ENCODE results near the gene POLA1.

The POLA1 gene

DNA sequence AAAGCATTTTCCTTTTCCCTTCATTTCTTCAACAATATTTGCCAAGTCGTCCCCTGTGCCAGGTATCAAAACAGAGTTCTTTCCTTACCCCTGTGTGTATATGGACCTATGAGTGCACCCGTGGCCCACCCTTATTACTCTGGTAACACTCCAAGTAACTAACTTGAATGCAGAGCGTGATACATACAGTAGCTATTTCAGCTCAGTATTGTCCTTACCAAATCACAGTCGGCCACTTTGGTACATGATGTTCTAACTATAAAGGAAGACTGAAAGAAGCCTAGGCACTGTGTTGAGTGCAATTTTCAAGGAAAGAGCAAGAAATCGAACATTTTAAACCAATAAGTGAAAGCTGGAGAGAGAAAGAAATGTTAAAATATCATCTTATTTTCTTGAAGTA is 233.7 kb downstream of the POLA1 start:
- TF ChIP-seq, protein P1, sequence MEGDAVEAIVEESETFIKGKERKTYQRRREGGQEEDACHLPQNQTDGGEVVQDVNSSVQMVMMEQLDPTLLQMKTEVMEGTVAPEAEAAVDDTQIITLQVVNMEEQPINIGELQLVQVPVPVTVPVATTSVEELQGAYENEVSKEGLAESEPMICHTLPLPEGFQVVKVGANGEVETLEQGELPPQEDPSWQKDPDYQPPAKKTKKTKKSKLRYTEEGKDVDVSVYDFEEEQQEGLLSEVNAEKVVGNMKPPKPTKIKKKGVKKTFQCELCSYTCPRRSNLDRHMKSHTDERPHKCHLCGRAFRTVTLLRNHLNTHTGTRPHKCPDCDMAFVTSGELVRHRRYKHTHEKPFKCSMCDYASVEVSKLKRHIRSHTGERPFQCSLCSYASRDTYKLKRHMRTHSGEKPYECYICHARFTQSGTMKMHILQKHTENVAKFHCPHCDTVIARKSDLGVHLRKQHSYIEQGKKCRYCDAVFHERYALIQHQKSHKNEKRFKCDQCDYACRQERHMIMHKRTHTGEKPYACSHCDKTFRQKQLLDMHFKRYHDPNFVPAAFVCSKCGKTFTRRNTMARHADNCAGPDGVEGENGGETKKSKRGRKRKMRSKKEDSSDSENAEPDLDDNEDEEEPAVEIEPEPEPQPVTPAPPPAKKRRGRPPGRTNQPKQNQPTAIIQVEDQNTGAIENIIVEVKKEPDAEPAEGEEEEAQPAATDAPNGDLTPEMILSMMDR (IDR thresholded peaks at IDR 0.05; ENCODE audit: control insufficient read depth, insufficient read depth, low read depth, low read length, missing control alignments), result no peak
- no peak for DNase-seq (ENCODE audit: low read depth)
- no peak overlapping the region for H3K4me3 ChIP-seq (ENCODE audit: control insufficient read depth, low read depth, low read length)

DNA sequence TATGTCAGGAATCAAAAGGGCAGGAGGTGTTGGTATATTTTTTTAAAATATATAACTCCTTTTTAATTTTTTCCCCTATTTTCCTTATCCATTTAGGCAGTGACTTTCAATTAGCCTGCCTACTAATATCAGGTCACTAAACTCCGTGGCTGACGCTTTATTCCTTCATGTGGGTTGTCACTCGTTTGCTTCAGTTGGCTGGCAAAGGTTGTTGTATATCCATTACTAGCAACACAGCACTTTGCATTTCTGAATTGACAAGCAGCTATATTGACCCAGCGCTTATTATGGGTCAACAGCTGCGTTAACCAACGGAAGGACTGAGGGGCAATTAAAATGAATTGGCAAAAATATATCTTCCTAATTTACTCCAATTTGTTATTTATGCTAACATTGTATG is 234.4 kb downstream of the POLA1 start:
- TF ChIP-seq, protein P1 (IDR thresholded peaks at IDR 0.05; ENCODE audit: control insufficient read depth, insufficient read depth, low read depth, low read length, missing control alignments), result no peak
- no peak overlapping the region for H3K4me3 ChIP-seq (ENCODE audit: control insufficient read depth, low read depth, low read length)

DNA sequence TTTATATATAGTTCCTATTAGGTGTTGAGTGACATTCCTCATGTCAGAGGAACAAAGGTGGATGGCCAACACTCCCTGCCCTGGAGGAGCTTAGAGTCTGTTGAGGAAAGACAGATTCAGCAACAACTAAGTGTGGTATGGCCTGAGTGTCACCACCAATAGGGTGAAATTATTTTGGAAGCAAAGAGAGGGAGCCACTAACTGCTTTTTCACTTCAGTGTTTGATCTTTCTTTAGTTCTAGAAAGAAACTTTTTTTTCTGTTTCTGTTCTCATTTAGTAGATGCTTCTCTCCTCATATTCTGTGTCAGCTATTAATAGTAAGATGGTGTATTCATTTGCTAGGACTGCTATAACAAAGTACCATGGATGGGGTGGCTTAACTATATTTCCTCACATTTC is 240.6 kb downstream of the POLA1 start:
- DNase-seq (ENCODE audit: low read depth), result no peak
- H3K4me3 ChIP-seq (ENCODE audit: control insufficient read depth, low read depth, low read length), result no peak overlapping the region
- TF ChIP-seq, protein P1 (IDR thresholded peaks at IDR 0.05; ENCODE audit: control insufficient read depth, insufficient read depth, low read depth, low read length, missing control alignments), result no peak

More for the DNA sequence above, 234.4 kb downstream of the POLA1 start:
- no peak for DNase-seq (ENCODE audit: low read depth)

DNA sequence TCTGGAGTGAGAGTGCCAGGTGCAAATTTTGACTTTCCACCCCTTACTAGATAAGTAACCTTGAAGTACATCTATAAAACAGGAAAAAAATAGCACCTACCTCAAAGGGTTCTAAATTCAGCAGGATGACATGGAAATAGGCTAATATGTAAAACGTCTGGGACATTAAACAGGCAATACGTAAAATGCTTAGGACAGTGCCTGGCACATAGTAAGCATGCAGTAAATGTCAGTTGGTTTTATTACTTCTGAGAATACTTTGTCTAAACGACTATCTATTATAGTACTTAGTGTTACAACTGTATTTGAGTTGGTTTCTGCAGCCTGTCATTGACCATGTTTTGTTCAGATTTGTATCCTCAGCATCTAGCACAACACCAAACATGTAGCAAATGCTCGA is 251.3 kb downstream of the POLA1 start:
- no peak overlapping the region for H3K4me3 ChIP-seq (ENCODE audit: control insufficient read depth, low read depth, low read length)
- DNase-seq (ENCODE audit: low read depth), result no peak
- TF ChIP-seq, protein P1 (IDR thresholded peaks at IDR 0.05; ENCODE audit: control insufficient read depth, insufficient read depth, low read depth, low read length, missing control alignments), result no peak

DNA sequence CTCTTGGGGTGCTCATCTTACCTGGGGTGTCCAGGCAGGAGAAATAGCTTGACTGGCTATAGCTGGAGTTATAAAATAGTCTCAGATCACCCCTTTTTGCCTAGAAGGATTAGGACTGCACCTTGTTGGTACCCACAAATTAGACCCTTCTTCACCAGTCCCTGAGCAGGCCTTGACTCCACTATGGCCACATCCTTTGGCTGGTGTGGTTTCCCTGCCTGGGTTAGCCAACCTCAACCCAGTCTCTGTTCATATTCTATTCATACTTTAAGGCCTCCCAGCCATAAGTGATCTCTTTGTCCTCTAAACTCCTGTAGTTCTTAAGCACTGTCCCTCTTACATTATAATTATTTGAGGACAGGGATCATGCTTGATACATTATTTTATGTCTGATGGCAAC is 252.7 kb downstream of the POLA1 start:
- H3K4me3 ChIP-seq (ENCODE audit: control insufficient read depth, low read depth, low read length), result no peak overlapping the region
- TF ChIP-seq, protein P1 (IDR thresholded peaks at IDR 0.05; ENCODE audit: control insufficient read depth, insufficient read depth, low read depth, low read length, missing control alignments), result no peak
- no peak for DNase-seq (ENCODE audit: low read depth)

DNA sequence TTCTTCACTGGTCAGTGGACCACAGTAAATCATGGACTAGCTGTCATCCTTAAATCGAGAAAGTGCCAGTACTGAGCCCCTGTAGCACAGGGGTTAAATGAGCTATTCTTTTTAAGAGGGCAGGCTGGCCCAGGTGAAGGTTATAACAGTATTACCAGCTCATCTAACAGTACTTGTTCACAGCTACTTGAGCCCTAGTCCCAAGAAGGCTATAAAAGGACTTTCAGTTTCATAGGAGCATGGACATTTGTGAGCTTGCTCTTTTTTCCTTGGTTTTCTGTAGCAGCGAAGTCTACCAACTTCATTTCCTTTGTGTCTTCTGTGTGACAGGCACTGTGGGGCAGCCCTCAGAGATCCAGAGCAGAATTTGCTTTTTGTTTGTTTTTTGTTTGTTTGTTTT is 261.0 kb downstream of the POLA1 start:
- no peak for DNase-seq (ENCODE audit: low read depth)
- H3K4me3 ChIP-seq (ENCODE audit: control insufficient read depth, low read depth, low read length), result no peak overlapping the region
- TF ChIP-seq, protein P1 (IDR thresholded peaks at IDR 0.05; ENCODE audit: control insufficient read depth, insufficient read depth, low read depth, low read length, missing control alignments), result no peak

DNA sequence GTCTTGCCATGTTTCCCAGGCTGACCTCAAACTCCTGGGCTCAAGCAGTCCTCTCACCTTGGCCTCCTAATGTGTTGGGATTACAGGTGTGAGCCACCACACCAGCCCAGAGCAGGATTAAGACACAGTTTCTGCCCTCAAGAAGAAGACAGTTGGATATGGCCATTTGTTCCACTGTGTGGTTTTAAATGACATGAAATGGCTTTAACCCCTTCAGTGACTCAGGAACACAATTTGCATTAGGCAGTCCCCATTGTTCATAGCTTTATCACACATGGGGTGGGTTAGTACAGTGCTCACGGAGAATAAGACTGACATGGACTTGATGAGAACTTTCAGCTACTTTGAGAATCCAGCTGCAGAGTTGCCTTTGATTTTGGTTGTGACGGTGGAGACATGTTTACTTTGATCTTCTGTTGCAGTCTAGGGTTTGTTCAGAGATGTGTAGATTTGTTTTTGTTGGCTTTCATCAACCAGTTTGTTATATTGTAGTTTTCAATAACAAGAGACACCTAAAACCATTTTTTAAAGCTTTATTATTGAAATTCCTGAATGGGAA is 261.7 kb downstream of the POLA1 start:
- DNase-seq (ENCODE audit: low read depth), result no peak
- H3K4me3 ChIP-seq (ENCODE audit: control insufficient read depth, low read depth, low read length), result no peak overlapping the region
- TF ChIP-seq, protein P1 (IDR thresholded peaks at IDR 0.05; ENCODE audit: control insufficient read depth, insufficient read depth, low read depth, low read length, missing control alignments), result no peak
